ENCODE results near the gene NAALADL2. TPM values are rescaled to one million over a fixed set of nuclear protein-coding genes. Genes with fewer than 3 reads are reported as not detected.

The NAALADL2 gene
- total RNA-seq, 1 donor from 2014 or later = 10.4 TPM

GRCh38 chr3:175672119-175672689 is 813.1 kb downstream of the NAALADL2 start:
- Mint-ChIP-seq H3K27me3 (no peaks in the 10 kb centered on the region), H3K27ac (no peak overlapping the region), H3K4me1 (ENCODE audit: low read depth) (no peaks in the 10 kb centered on the region), H3K36me3 (ENCODE audit: insufficient read depth) (no peaks in the 10 kb centered on the region), H3K4me3 (ENCODE audit: low read depth) (no peak overlapping the region), H3K9me3 (ENCODE audit: low read depth) (no peaks in the 10 kb centered on the region)
- no peak for DNase-seq (ENCODE audit: low spot score, unreplicated experiment)
- no peak for TF ChIP-seq CTCF (IDR thresholded peaks at IDR 0.05; ENCODE audit: unreplicated experiment)

GRCh38 chr3:175679568-175679967 is 820.4 kb downstream of the NAALADL2 start:
- H3K27ac Mint-ChIP-seq = no peak overlapping the region
- H3K36me3 Mint-ChIP-seq (ENCODE audit: insufficient read depth) = peaks cover 2% of the 10 kb centered on the region
- no peak overlapping the region for H3K4me3 Mint-ChIP-seq (ENCODE audit: low read depth)
- no peak for TF ChIP-seq CTCF (IDR thresholded peaks at IDR 0.05; ENCODE audit: unreplicated experiment)
- H3K4me1 Mint-ChIP-seq (ENCODE audit: low read depth) = no peaks in the 10 kb centered on the region
- no peaks in the 10 kb centered on the region for H3K27me3 Mint-ChIP-seq
- DNase-seq (ENCODE audit: low spot score, unreplicated experiment) = no peak
- H3K9me3 Mint-ChIP-seq (ENCODE audit: low read depth) = peaks cover 6% of the 10 kb centered on the region

GRCh38 chr3:175692256-175692655 is 833.1 kb downstream of the NAALADL2 start:
- TF ChIP-seq CTCF (IDR thresholded peaks at IDR 0.05; ENCODE audit: unreplicated experiment) = no peak
- no peaks in the 10 kb centered on the region for H3K9me3 Mint-ChIP-seq (ENCODE audit: low read depth)
- DNase-seq (ENCODE audit: low spot score, unreplicated experiment) = no peak
- H3K27ac Mint-ChIP-seq = no peak overlapping the region
- H3K4me1 Mint-ChIP-seq (ENCODE audit: low read depth) = no peaks in the 10 kb centered on the region
- H3K36me3 Mint-ChIP-seq (ENCODE audit: insufficient read depth) = no peaks in the 10 kb centered on the region
- no peaks in the 10 kb centered on the region for H3K27me3 Mint-ChIP-seq
- no peak overlapping the region for H3K4me3 Mint-ChIP-seq (ENCODE audit: low read depth)

GRCh38 chr3:175695251-175695650 is 836.1 kb downstream of the NAALADL2 start:
- no peaks in the 10 kb centered on the region for H3K27me3 Mint-ChIP-seq
- H3K4me3 Mint-ChIP-seq (ENCODE audit: low read depth) = no peak overlapping the region
- DNase-seq (ENCODE audit: low spot score, unreplicated experiment) = no peak
- H3K9me3 Mint-ChIP-seq (ENCODE audit: low read depth) = no peaks in the 10 kb centered on the region
- H3K36me3 Mint-ChIP-seq (ENCODE audit: insufficient read depth) = no peaks in the 10 kb centered on the region
- H3K27ac Mint-ChIP-seq = no peak overlapping the region
- TF ChIP-seq CTCF (IDR thresholded peaks at IDR 0.05; ENCODE audit: unreplicated experiment) = no peak
- no peaks in the 10 kb centered on the region for H3K4me1 Mint-ChIP-seq (ENCODE audit: low read depth)

- Mint-ChIP-seq H3K9me3 (ENCODE audit: low read depth) (peaks cover 3% of the 10 kb centered on the region), H3K27ac (no peak overlapping the region), H3K27me3 (no peaks in the 10 kb centered on the region), H3K36me3 (ENCODE audit: insufficient read depth) (no peaks in the 10 kb centered on the region), H3K4me3 (ENCODE audit: low read depth) (no peak overlapping the region), H3K4me1 (ENCODE audit: low read depth) (no peaks in the 10 kb centered on the region)
- no peak for TF ChIP-seq CTCF (IDR thresholded peaks at IDR 0.05; ENCODE audit: unreplicated experiment)
- no peak for DNase-seq (ENCODE audit: low spot score, unreplicated experiment)
Observed at GRCh38 chr3:175702956-175703355, 843.8 kb downstream of the NAALADL2 start.
